MCF 10A (cell line): ENCODE data around the gene SIM2. TPM values are rescaled to one million over a fixed set of nuclear protein-coding genes. Genes with fewer than 3 reads are reported as not detected.

Source experiments
- BruUV-seq: library from RNA; stranded (reverse); fragments of 400-500 nt; replicated peaks from 2 replicates; lab custom pipeline; 2021; lab: Mats Ljungman, UMichigan
- CTCF ChIA-PET: fragments of 300-600 bp; sonication (Branson Sonifier 250); formaldehyde crosslinking; extraction: SDS; loops from one replicate; lab custom pipeline; 2021; ENCODE audit warnings: antibody characterized with exemption, inconsistent platforms; lab: Yijun Ruan, JAX
- POLR2A ChIA-PET: fragments of 300-600, 350-650 bp; sonication (Branson Sonifier 250); formaldehyde crosslinking; extraction: SDS; loops from one replicate; lab custom pipeline; 2020; ENCODE audit warnings: antibody characterized with exemption, inconsistent platforms; lab: Yijun Ruan, JAX
- DNase-seq: peaks from one replicate; pipeline ENCODE4 v3.0.0-alpha.2; 2018; ENCODE audit not compliant: unreplicated experiment
- H3K27ac Mint-ChIP-seq: one replicate; pipeline ENCODE4 v1.8.0; 2022; ENCODE audit warnings: mild to moderate bottlenecking, low read depth, mixed read lengths; ENCODE audit not compliant: unreplicated experiment
- H3K27me3 Mint-ChIP-seq: one replicate; pipeline ENCODE4 v1.8.0; 2022; ENCODE audit warnings: mixed read lengths; ENCODE audit not compliant: insufficient read depth, unreplicated experiment
- H3K36me3 Mint-ChIP-seq: one replicate; pipeline ENCODE4 v1.8.0; 2022; ENCODE audit warnings: mild to moderate bottlenecking, moderate library complexity, mixed read lengths; ENCODE audit not compliant: insufficient read depth, unreplicated experiment
- H3K4me1 Mint-ChIP-seq: one replicate; pipeline ENCODE4 v1.8.0; 2022; ENCODE audit warnings: mixed read lengths; ENCODE audit not compliant: insufficient read depth, unreplicated experiment
- H3K4me3 Mint-ChIP-seq: one replicate; pipeline ENCODE4 v1.8.0; 2022; ENCODE audit warnings: mild to moderate bottlenecking, moderate library complexity, mixed read lengths; ENCODE audit not compliant: unreplicated experiment
- H3K9me3 Mint-ChIP-seq: one replicate; pipeline ENCODE4 v1.8.0; 2022; ENCODE audit warnings: mixed read lengths; ENCODE audit not compliant: unreplicated experiment
- CTCF ChIP-seq: fragments of 200-600 bp; IDR thresholded peaks from one replicate; pipeline ENCODE4 v1.8.0; 2022; ENCODE audit warnings: antibody characterized with exemption, mild to moderate bottlenecking; ENCODE audit not compliant: unreplicated experiment
- intact Hi-C: fragments of 100-400 bp; cut with micrococcal nuclease; formaldehyde crosslinking; loops from 2 replicates; pipeline ENCODE4 v1.14.1; 2022
- total RNA-seq: library from RNA; stranded (reverse); gene quantifications from 2 replicates; pipeline ENCODE4 v1.2.3, GENCODE V29; 2022

SIM2 gene
- total RNA-seq, 1 experiment from 2014 or later = 14.4 TPM

GRCh38 chr21:36713746-36714145 is 14.8 kb downstream of the SIM2 start:
- TF ChIP-seq CTCF = no peak
- no TSS peak for BruUV-seq
- peaks cover 10% of the 10 kb centered on the region for H3K4me1 Mint-ChIP-seq
- H3K4me3 Mint-ChIP-seq = no peak overlapping the region
- CTCF ChIA-PET = no interaction called here
- H3K36me3 Mint-ChIP-seq = peaks cover 17% of the 10 kb centered on the region
- DNase-seq = peak; percentile 14
- H3K27me3 Mint-ChIP-seq = no peaks in the 10 kb centered on the region
- H3K9me3 Mint-ChIP-seq = no peaks in the 10 kb centered on the region
- no peak overlapping the region for H3K27ac Mint-ChIP-seq
- intact Hi-C loops = no loop called here
- POLR2A ChIA-PET = interaction anchor here (0.6 kb wide), 1 partner anchor 1701 kb away, joined by 3 read pairs; no protein-coding TSS in a partner anchor

- DNase-seq = no peak
- peaks cover 19% of the 10 kb centered on the region for H3K4me1 Mint-ChIP-seq
- CTCF ChIA-PET = interaction anchor here (0.7 to 0.8 kb wide), 2 partner anchors 52 to 198 kb away, joined by 3 read pairs; no protein-coding TSS in a partner anchor
- TF ChIP-seq CTCF = no peak
- H3K9me3 Mint-ChIP-seq = no peaks in the 10 kb centered on the region
- intact Hi-C loops = no loop called here
- H3K27ac Mint-ChIP-seq = no peak overlapping the region
- H3K27me3 Mint-ChIP-seq = no peaks in the 10 kb centered on the region
- no peak overlapping the region for H3K4me3 Mint-ChIP-seq
- no TSS peak for BruUV-seq
- POLR2A ChIA-PET = interaction anchor here (0.5 to 1.5 kb wide), 4 partner anchors 8 to 144 kb away, joined by 3 to 6 read pairs (median 4); no protein-coding TSS in a partner anchor
- H3K36me3 Mint-ChIP-seq = peaks cover 33% of the 10 kb centered on the region
Measured at GRCh38 chr21:36716387-36716786, 17.5 kb downstream of the SIM2 start.

- H3K36me3 Mint-ChIP-seq = peaks cover 33% of the 10 kb centered on the region
Measured at GRCh38 chr21:36716836-36717235, 17.9 kb downstream of the SIM2 start.

GRCh38 chr21:36717976-36718375 is 19.1 kb downstream of the SIM2 start:
- DNase-seq = no peak
- H3K27ac Mint-ChIP-seq = peak overlapping the region; percentile 76
- TF ChIP-seq CTCF = no peak
- H3K27me3 Mint-ChIP-seq = no peaks in the 10 kb centered on the region
- CTCF ChIA-PET = interaction anchor here (1.3 kb wide), 1 partner anchor 87 kb away, joined by 3 read pairs; no protein-coding TSS in a partner anchor
- H3K4me1 Mint-ChIP-seq = peaks cover 13% of the 10 kb centered on the region
- POLR2A ChIA-PET = interaction anchor here (1.8 kb wide), 1 partner anchor 74 kb away, joined by 5 read pairs; no protein-coding TSS in a partner anchor
- no peaks in the 10 kb centered on the region for H3K9me3 Mint-ChIP-seq
- no TSS peak for BruUV-seq
- H3K36me3 Mint-ChIP-seq = peaks cover 24% of the 10 kb centered on the region
- no peak overlapping the region for H3K4me3 Mint-ChIP-seq
- intact Hi-C loops = no loop called here

More at GRCh38 chr21:36716836-36717235, 17.9 kb downstream of the SIM2 start:
- no peak overlapping the region for H3K4me3 Mint-ChIP-seq
- H3K9me3 Mint-ChIP-seq = no peaks in the 10 kb centered on the region
- ChIA-PET POLR2A (interaction anchor here (1.2 to 1.5 kb wide), 3 partner anchors 8 to 15 kb away, joined by 3 to 6 read pairs (median 5); no protein-coding TSS in a partner anchor), CTCF (no interaction called here)
- peaks cover 19% of the 10 kb centered on the region for H3K4me1 Mint-ChIP-seq
- no peak for TF ChIP-seq CTCF
- no peak overlapping the region for H3K27ac Mint-ChIP-seq
- H3K27me3 Mint-ChIP-seq = no peaks in the 10 kb centered on the region
- intact Hi-C loops = no loop called here
- DNase-seq = no peak
- BruUV-seq = no TSS peak
